HepG2 (cell line): Measurements from ENCODE around the gene MREG. TPM values are rescaled to one million over a fixed set of nuclear protein-coding genes. Genes with fewer than 3 reads are reported as not detected.

Experiments
- ESRRA ChIP-seq: sonication (generic); formaldehyde crosslinking; IDR thresholded peaks from 2 replicates; pipeline ENCODE4 v1.5.1; 2020; ENCODE audit warnings: mild to moderate bottlenecking, low read depth, missing genetic modification reagents
- HDAC1 ChIP-seq: sonication (generic); formaldehyde crosslinking; IDR thresholded peaks from 2 replicates; pipeline ENCODE4 v1.5.1; 2020; ENCODE audit warnings: mild to moderate bottlenecking, missing genetic modification reagents
- SRSF1 ChIP-seq: fragments of 200-400 bp; formaldehyde crosslinking; optimal IDR thresholded peaks from 2 replicates; pipeline ENCODE3; 2017; ENCODE audit warnings: mild to moderate bottlenecking, low read depth, low read length, moderate library complexity
- TGIF2 ChIP-seq: IDR thresholded peaks from 2 replicates; pipeline ENCODE4 v1.6.1; 2016; ENCODE audit warnings: control low read depth, missing compliant biosample characterization
- ZNF432 ChIP-seq: sonication (generic); formaldehyde crosslinking; IDR thresholded peaks from 2 replicates; pipeline ENCODE4 v1.5.0; 2020; ENCODE audit warnings: missing genetic modification reagents, mild to moderate bottlenecking, borderline replicate concordance
- polyA plus RNA-seq, 8 experiments: library from polyadenylated mRNA; depleted of rRNA in 3 of 8; stranded (reverse) in 7 of 8; unstranded in 1 of 8; fragments of >200 nt; fragmentation: Illumina TruSeq in 4 of 8; extraction: Trizol in 4 of 8; gene quantifications; 2 replicates each; pipeline versions ENCODE4 v1.2.1 to v1.2.3, GENCODE V29; 2011 to 2016; ENCODE audit warnings: low read depth in 4 of 8, missing spikeins in 1 of 8, mixed read lengths in 1 of 8; ENCODE audit not compliant: insufficient read depth in 1 of 8
- total RNA-seq, 5 experiments: library from RNA; depleted of rRNA; stranded (reverse); fragments of >200 nt; fragmentation: Illumina TruSeq; extraction: Trizol; gene quantifications; 2 replicates each; pipeline ENCODE4 v1.2.3, GENCODE V29; 2016; ENCODE audit warnings: low read depth in 1 of 5
- TF ChIP-seq, protein P1 (sequence below): sonication (generic); formaldehyde crosslinking; IDR thresholded peaks from 2 replicates; pipeline ENCODE4 v1.4.0; 2020; ENCODE audit warnings: mild to moderate bottlenecking, missing genetic modification reagents
- TF ChIP-seq, protein P2 (sequence below): sonication (generic); formaldehyde crosslinking; IDR thresholded peaks from 2 replicates; pipeline ENCODE4 v1.8.1; 2023; ENCODE audit warnings: mild to moderate bottlenecking, missing genetic modification reagents
- TF ChIP-seq, protein P3 (sequence below), 2 experiments: sonication (generic) in 1 of 2; formaldehyde crosslinking in 1 of 2; IDR thresholded peaks; 2 replicates each; pipeline versions ENCODE4 v1.4.0 to v1.6.1; 2018 to 2020; ENCODE audit warnings: missing genetic modification reagents in 2 of 2, borderline replicate concordance in 1 of 2, low read depth in 1 of 2, mild to moderate bottlenecking in 1 of 2, missing biosample characterization in 1 of 2
- TF ChIP-seq, protein P4 (sequence below): sonication (generic); formaldehyde crosslinking; IDR thresholded peaks from 2 replicates; pipeline ENCODE4 v1.4.0; 2020; ENCODE audit warnings: missing genetic modification reagents, borderline replicate concordance
- TF ChIP-seq, protein P5 (sequence below): sonication (generic); formaldehyde crosslinking; IDR thresholded peaks from 2 replicates; pipeline ENCODE4 v1.5.0; 2020; ENCODE audit warnings: missing genetic modification reagents

The MREG gene
- total and polyA plus RNA-seq, 2 of the 13 experiments (the other 11 are each of a cell fraction or from before 2014, with no cell fraction given) = 7.5 to 23.3 TPM

DNA sequence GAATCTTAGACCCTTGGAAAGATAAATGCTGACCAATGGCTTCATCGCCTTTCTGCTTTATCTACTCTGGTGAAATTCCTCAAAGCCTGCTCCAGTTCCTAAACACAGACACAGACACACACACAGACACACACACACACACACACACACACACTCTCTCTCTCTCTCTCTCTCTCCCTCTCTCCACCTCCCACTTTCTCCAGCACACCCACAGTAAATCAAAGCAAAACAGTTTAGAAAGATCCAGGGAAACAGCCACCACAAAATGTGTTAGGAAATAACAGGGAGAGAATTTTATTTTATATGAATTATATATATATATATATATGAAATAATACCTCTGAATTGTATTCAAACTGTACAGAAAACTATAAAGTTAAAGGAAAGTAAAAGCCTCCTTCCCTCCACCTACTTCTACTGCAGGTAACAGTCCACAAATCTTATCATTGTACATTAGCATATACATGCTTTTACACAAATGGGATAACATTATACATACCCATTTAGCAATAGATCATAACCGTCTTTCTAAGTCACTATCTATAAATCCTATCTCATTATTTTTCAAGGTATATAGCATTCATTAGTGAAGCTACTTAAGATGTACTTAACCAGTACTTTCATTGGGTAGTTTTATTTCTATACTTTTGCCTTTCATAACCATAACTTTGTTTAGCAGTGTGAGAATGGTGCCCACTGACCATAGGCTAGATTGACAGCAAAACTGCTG, 38.5 kb downstream of the MREG start (continued):
- TF ChIP-seq, protein P1, sequence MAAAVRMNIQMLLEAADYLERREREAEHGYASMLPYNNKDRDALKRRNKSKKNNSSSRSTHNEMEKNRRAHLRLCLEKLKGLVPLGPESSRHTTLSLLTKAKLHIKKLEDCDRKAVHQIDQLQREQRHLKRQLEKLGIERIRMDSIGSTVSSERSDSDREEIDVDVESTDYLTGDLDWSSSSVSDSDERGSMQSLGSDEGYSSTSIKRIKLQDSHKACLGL (CRISPR knock-in tag) = no peak
- no peak for TF ChIP-seq HDAC1 (CRISPR knock-in tag)
- no peak for TF ChIP-seq TGIF2 (CRISPR knock-in tag)
- TF ChIP-seq ZNF432 = no peak
- TF ChIP-seq, protein P2, sequence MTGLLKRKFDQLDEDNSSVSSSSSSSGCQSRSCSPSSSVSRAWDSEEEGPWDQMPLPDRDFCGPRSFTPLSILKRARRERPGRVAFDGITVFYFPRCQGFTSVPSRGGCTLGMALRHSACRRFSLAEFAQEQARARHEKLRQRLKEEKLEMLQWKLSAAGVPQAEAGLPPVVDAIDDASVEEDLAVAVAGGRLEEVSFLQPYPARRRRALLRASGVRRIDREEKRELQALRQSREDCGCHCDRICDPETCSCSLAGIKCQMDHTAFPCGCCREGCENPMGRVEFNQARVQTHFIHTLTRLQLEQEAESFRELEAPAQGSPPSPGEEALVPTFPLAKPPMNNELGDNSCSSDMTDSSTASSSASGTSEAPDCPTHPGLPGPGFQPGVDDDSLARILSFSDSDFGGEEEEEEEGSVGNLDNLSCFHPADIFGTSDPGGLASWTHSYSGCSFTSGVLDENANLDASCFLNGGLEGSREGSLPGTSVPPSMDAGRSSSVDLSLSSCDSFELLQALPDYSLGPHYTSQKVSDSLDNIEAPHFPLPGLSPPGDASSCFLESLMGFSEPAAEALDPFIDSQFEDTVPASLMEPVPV (CRISPR knock-in tag) = no peak
- no peak for TF ChIP-seq SRSF1
- TF ChIP-seq, protein P3, sequence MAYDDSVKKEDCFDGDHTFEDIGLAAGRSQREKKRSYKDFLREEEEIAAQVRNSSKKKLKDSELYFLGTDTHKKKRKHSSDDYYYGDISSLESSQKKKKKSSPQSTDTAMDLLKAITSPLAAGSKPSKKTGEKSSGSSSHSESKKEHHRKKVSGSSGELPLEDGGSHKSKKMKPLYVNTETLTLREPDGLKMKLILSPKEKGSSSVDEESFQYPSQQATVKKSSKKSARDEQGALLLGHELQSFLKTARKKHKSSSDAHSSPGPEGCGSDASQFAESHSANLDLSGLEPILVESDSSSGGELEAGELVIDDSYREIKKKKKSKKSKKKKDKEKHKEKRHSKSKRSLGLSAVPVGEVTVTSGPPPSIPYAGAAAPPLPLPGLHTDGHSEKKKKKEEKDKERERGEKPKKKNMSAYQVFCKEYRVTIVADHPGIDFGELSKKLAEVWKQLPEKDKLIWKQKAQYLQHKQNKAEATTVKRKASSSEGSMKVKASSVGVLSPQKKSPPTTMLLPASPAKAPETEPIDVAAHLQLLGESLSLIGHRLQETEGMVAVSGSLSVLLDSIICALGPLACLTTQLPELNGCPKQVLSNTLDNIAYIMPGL (CRISPR knock-in tag; IDR thresholded peaks at IDR 0.05; ENCODE audit: borderline replicate concordance in 1 of 2, low read depth in 1 of 2) = no peak
- TF ChIP-seq ESRRA = no peak
- TF ChIP-seq, protein P4, sequence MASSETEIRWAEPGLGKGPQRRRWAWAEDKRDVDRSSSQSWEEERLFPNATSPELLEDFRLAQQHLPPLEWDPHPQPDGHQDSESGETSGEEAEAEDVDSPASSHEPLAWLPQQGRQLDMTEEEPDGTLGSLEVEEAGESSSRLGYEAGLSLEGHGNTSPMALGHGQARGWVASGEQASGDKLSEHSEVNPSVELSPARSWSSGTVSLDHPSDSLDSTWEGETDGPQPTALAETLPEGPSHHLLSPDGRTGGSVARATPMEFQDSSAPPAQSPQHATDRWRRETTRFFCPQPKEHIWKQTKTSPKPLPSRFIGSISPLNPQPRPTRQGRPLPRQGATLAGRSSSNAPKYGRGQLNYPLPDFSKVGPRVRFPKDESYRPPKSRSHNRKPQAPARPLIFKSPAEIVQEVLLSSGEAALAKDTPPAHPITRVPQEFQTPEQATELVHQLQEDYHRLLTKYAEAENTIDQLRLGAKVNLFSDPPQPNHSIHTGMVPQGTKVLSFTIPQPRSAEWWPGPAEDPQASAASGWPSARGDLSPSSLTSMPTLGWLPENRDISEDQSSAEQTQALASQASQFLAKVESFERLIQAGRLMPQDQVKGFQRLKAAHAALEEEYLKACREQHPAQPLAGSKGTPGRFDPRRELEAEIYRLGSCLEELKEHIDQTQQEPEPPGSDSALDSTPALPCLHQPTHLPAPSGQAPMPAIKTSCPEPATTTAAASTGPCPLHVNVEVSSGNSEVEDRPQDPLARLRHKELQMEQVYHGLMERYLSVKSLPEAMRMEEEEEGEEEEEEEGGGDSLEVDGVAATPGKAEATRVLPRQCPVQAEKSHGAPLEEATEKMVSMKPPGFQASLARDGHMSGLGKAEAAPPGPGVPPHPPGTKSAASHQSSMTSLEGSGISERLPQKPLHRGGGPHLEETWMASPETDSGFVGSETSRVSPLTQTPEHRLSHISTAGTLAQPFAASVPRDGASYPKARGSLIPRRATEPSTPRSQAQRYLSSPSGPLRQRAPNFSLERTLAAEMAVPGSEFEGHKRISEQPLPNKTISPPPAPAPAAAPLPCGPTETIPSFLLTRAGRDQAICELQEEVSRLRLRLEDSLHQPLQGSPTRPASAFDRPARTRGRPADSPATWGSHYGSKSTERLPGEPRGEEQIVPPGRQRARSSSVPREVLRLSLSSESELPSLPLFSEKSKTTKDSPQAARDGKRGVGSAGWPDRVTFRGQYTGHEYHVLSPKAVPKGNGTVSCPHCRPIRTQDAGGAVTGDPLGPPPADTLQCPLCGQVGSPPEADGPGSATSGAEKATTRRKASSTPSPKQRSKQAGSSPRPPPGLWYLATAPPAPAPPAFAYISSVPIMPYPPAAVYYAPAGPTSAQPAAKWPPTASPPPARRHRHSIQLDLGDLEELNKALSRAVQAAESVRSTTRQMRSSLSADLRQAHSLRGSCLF (CRISPR knock-in tag) = no peak
- TF ChIP-seq, protein P5, sequence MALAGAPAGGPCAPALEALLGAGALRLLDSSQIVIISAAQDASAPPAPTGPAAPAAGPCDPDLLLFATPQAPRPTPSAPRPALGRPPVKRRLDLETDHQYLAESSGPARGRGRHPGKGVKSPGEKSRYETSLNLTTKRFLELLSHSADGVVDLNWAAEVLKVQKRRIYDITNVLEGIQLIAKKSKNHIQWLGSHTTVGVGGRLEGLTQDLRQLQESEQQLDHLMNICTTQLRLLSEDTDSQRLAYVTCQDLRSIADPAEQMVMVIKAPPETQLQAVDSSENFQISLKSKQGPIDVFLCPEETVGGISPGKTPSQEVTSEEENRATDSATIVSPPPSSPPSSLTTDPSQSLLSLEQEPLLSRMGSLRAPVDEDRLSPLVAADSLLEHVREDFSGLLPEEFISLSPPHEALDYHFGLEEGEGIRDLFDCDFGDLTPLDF (CRISPR knock-in tag) = no peak
- TF ChIP-seq, all 625 proteins: peak for 0
